HG02870 (cell line): Measurements from ENCODE around the gene NINL.
"Not testable (repeated sequence)": the region's sequence is repeated elsewhere in the genome, so short reads cannot be mapped to it uniquely, and the experiment has no call there.

Experiments used
- ATAC-seq: cut with Tn5 transposase; IDR thresholded peaks from one replicate; pipeline ENCODE4 v1.9.1; 2021; ENCODE audit warnings: mild to moderate bottlenecking, moderate library complexity; ENCODE audit not compliant: unreplicated experiment

NINL gene

DNA sequence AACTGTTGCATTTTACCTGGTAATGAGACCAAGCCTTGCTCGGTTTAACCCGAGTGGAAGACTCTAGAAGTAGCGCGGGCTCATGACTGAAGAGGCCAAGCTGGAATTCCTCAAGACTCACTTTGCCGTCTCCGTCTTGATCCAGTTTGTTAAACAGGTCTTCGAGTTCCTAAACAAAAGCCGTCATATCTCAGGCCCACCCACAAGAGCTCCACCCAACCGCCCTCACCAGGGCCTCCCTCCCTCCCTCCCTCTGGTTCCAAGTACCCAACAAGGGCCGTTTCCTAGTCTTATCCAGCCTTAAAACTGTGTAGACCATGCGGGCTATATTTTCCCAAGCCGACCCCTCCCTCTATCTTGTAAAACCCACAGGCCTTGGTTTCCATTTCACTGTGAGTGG is 81.4 kb downstream of the NINL start:
- no peak for ATAC-seq

DNA sequence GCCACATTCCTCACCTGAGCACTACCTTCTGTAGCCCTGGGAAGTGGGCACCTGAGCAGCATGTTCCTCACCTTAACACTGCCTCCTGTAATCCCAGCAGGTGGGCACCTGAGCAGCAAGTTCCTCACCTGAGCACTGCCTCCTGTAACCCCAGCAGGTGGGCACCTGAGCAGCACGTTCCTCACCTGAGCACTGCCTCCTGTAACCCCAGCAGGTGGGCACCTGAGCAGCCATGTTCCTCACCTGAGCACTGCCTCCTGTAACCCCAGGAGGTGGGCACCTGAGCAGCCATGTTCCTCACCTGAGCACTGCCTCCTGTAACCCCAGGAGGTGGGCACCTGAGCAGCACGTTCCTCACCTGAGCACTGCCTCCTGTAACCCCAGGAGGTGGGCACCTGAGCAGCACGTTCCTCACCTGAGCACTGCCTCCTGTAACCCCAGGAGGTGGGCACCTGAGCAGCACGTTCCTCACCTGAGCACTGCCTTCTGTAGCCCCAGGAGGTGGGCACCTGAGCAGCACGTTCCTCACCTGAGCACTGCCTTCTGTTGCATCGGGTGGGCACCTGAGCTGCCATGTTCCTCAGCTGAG is 82.2 kb downstream of the NINL start:
- ATAC-seq = not testable (repeated sequence)

DNA sequence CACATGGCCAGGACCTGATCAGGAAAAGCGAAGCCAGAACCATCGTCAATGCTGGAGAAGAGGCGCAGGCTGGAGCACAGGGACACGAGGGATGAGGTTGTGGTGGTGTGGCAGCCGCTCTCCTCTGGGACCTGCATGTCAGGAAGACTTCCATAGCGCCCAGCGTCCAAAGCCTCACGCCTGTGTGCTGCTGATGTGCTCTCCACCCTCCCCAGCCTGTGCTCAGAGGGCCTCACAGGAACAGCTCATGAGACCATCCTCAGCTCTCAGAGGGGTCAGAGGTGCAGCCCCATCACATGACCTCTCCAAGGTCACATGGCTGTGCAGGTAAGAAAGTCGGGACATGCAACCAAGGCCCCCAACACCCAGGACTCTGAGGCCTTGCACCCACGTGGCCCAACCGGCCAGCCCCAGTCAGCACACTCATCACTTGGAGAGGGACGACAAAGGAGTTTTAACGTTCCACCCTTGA is 84.4 kb downstream of the NINL start:
- no peak for ATAC-seq

GRCh38 chr20:25499855-25500434 is 85.4 kb downstream of the NINL start:
- no peak for ATAC-seq

DNA sequence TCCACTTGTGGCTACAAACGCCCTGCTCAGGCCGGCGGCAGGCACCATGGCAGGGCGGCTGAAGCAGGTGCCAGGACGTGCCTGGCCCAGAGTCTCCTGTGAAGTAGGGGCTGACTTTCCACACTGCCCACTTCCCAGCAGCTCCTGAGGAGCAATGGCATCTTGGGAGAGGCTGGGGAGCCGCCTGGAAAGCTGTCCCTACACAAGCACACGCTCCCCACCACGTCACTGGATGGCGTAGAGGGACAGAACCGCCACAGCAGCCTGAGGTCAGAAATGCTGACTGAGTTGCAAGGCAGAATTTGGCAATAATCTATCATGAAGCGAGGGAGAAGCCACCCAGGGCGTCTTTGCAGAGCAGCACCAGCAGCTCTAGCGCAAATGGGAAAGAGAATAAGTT is 86.3 kb downstream of the NINL start:
- no peak for ATAC-seq

GRCh38 chr20:25498280-25498606 is 87.1 kb downstream of the NINL start:
- no peak for ATAC-seq

DNA sequence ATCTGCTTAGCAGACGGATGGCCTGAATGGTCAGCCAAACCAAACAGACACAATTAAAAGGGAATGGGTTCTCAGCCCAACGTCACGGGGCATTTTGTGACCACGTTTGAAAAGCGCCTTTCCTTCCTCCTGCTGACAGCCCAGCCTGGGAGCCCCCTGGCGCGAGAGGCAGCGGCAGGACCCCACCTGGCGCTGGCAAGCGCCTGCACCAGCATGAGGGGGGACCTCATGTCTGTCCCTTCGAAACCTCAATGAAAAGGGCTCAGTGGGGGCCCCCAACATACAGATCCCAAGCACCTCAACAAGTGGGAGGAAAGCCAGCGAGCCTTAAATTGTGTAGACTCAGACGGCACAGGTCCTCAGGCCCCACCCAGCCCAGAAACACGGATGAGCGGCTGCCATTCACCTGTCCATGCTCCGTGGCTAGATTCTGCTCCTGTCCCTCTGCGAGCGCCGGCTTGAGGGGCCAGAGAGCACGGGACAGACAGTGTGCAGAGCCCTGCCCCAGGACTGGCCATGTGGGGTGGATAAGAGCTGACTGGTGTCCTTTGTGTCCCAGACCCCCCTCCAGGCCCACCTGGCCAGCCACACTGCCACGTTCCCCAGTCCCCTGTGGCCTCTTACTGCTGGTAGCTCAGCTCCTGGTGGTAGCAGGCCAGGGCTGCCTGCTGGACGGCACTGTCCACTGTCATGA is 87.6 kb downstream of the NINL start:
- ATAC-seq = no peak

DNA sequence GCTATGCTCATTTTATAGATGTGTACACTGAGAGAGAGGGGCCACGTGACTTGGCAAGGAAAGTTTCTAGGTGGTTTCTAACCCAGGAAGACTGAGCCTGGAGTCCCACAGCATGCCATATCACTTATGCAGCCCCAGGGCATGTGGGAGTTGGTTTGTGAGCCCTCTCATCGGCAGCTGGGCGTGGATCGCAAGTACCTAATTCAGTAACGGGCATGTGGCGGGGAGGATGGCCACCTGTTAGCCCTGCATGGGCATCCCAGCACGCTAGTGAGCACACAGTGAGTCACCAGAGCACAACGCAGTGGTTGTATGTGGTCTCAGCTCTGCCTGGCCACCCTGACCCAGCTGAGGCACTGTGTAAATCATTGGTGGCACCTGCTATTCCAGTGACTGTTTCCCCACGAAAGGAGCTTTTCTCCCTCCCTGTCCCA is 88.3 kb downstream of the NINL start:
- no peak for ATAC-seq

DNA sequence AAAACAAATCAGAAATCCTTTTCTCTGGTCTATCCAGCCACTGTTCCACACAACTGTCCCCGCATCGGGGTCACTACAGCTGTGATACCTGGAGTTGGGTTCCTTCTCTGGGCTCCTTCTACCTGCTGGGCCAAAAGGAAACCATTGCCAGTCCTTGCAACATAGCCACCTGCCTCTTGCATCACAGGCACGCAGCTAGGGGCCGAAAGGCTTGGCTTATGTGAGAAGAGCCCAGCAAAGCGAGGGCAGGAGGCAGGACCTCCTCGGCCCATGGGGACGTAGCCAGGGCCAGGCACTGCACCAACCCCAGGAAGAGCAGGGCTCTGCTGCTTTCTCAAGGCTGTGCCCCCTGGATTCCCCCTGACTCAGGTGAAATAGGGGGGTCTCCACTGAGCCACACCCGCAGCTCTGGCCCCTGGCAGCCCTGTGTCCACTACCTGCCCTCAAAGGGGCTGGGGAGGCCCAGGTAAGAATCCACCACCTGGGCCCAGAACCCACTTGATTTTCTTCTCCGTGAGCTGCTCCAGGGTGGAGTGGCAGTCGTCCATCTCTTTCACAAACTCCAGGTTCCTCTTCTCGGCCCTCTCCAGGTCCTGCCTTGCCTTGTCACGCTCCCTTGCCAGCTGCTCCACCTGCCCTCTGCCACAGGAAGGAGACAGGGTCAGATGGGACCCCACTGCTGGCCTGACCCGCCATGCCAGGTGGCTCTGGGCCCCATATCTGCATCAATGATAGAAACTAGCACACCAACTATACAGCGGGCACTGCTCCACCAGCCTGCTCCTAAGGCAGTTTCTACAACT is 89.0 kb downstream of the NINL start:
- ATAC-seq = no peak

GRCh38 chr20:25495189-25495824 is 90.0 kb downstream of the NINL start:
- no peak for ATAC-seq

DNA sequence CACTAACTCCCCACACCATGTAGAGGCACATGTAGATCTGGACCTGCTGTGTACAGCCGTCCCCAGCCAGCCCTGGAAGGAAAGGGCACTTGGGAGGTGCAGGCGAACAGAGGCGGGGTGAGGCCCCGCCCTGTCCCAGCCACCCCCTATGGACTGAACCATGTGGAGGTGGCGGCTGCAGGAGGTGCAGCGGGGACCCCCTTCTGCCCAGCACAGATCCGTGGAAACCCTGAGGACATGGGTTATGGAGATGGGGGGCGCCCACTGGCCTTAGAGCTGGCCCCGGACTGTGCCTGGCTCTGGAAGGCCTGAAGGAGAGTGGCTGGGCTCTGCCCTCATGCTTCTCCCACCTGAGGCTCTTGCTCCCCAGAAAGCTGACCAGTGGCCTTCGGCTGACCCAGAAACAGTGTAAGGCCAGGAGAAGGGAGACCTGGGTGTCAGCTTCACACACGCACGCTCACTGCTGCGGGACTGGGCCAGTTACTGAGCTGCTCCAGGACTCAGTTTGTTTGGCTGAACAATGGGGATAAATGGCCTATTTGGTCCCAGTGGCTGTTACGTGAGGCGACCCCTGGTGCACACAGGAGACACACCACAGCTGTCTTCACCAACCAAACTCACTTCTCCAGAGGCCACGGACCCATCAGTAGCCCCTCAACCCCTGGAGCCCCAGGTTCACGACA is 90.7 kb downstream of the NINL start:
- no peak for ATAC-seq

GRCh38 chr20:25493748-25494505 is 91.4 kb downstream of the NINL start:
- ATAC-seq = no peak

DNA sequence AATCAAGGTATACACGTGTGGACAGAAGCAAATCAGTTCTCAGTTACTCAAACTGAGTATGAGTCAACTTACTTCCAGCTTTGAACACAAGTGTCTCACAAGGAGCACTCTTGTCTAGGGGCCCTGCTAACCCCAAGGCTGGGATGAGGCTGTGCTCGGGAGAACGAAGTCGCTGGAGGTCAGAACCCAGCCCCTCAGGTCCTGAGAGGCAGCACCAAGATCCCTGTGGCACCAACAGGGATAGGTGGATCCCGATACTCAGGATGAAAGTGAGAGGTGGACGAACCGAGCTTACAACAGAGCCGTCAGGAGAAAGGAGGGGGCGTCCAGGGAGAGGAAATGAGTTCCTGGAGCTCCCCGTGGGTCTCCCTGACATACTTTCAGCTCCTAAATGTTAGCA is 92.2 kb downstream of the NINL start:
- ATAC-seq = no peak

GRCh38 chr20:25491446-25492038 is 93.8 kb downstream of the NINL start:
- no peak for ATAC-seq

- no peak for ATAC-seq
These were observed 94.5 kb downstream of the NINL start for GRCh38 chr20:25490656-25491445.

DNA sequence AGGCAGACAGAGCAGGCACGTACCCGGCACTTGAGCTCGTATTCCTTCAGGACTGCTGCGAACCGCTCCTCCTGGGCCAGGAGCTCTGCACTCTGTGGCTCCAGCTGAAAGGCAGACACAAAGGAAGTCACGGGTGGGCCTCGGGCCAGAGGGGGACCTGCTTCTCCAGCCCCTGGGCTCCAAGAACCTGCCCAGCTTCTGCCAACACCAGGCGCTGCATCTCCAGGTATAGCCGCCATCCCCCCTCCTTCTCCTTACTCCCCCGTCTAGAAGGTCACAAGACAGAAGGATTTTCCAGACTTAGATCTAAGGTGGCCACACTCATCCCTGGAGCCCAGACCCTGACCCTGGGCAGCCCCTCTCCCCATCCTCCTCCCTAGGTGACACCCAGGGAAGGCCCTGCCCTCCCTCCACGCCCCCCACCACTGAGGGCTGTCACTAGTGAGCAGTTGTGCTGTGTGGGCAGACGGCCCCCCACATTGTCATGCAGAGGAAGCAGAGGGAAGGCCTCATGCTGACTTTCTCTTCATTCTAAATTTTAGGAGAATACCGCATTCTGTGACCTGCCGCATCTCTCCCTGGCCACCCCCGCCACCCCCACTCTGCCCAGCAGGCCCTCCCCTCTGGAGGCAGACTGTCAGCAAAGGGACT is 96.0 kb downstream of the NINL start:
- no peak for ATAC-seq

- no peak for ATAC-seq
These were observed 97.4 kb downstream of the NINL start for GRCh38 chr20:25487975-25488374.

DNA sequence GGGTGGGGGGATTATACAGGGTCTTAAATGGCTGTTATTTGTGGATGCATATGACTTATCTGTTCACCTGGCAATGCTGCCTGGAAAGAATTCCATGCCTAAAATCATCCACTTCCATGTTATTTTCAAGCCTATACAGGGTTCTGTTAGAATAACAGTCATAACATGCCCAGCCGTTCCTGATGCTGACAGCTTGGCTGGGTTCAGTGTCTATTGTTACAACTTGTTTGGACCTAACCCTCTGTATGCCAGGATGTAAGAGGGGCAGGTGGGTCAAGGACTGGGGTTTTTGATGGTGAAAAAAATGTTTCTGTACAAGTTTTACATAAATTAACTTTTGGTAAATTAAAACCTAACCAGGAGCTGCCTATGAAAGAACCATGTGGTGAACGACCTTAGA is 98.0 kb downstream of the NINL start:
- ATAC-seq = no peak
